Osteoblast (primary cell): ENCODE results near the gene M1AP. TPM values are rescaled to one million over a fixed set of nuclear protein-coding genes. Genes with fewer than 3 reads are reported as not detected.

Experiments
- DNase-seq: peaks from one replicate; pipeline ENCODE4 v3.0.0; 2011; ENCODE audit warnings: low spot score, mixed read lengths; ENCODE audit not compliant: insufficient read length; ENCODE audit errors: missing footprints
- H2AFZ ChIP-seq: 2 replicates; pipeline ENCODE4 v1.6.0; 2011; ENCODE audit warnings: mild to moderate bottlenecking, low read length
- H3K27ac ChIP-seq: 2 replicates; pipeline ENCODE4 v1.5.1; 2011; ENCODE audit warnings: mild to moderate bottlenecking, low read depth, low read length, moderate library complexity
- H3K27me3 ChIP-seq: 2 replicates; pipeline ENCODE4 v1.6.0; 2012; ENCODE audit warnings: mild to moderate bottlenecking, control low read depth, inconsistent platforms, low read length, moderate library complexity; ENCODE audit not compliant: insufficient read depth
- H3K36me3 ChIP-seq: 2 replicates; pipeline ENCODE4 v1.5.1; 2011; ENCODE audit warnings: mild to moderate bottlenecking, low read length, control low read depth, moderate library complexity; ENCODE audit not compliant: insufficient read depth
- H3K4me1 ChIP-seq: 2 replicates; pipeline ENCODE4 v1.5.1; 2011; ENCODE audit warnings: mild to moderate bottlenecking, low read length, control low read depth, moderate library complexity; ENCODE audit not compliant: insufficient read depth
- H3K4me2 ChIP-seq: 2 replicates; pipeline ENCODE4 v1.6.0; 2011; ENCODE audit warnings: mild to moderate bottlenecking, low read length; ENCODE audit not compliant: insufficient read depth
- H3K4me3 ChIP-seq: fragments of 200-600 bp; sonication (generic); 3 replicates; pipeline ENCODE4 v1.5.1; 2012; ENCODE audit warnings: mild to moderate bottlenecking, low read length, inconsistent platforms; ENCODE audit not compliant: insufficient read depth
- H3K79me2 ChIP-seq: 2 replicates; pipeline ENCODE4 v1.6.0; 2012; ENCODE audit warnings: mild to moderate bottlenecking, low read length, control low read depth, inconsistent platforms; ENCODE audit not compliant: insufficient read depth
- H3K9me3 ChIP-seq: 2 replicates; pipeline ENCODE4 v1.5.1; 2011; ENCODE audit warnings: low read depth, low read length, control low read depth
- H4K20me1 ChIP-seq: 2 replicates; pipeline ENCODE4 v1.6.0; 2012; ENCODE audit warnings: mild to moderate bottlenecking, low read length, control low read depth; ENCODE audit not compliant: insufficient read depth
- total RNA-seq: library from RNA; depleted of rRNA; stranded (reverse); fragments of >200 nt; gene quantifications from 2 replicates; pipeline ENCODE4 v1.2.3, GENCODE V29; 2012
- TF ChIP-seq, protein P1 (sequence below): IDR thresholded peaks from 2 replicates; pipeline ENCODE4 v1.5.1; 2011; ENCODE audit warnings: mild to moderate bottlenecking, low read depth, low read length, moderate library complexity; ENCODE audit errors: extremely low read depth

Gene M1AP
- total RNA-seq, 1 donor = under 0.01 TPM

DNA sequence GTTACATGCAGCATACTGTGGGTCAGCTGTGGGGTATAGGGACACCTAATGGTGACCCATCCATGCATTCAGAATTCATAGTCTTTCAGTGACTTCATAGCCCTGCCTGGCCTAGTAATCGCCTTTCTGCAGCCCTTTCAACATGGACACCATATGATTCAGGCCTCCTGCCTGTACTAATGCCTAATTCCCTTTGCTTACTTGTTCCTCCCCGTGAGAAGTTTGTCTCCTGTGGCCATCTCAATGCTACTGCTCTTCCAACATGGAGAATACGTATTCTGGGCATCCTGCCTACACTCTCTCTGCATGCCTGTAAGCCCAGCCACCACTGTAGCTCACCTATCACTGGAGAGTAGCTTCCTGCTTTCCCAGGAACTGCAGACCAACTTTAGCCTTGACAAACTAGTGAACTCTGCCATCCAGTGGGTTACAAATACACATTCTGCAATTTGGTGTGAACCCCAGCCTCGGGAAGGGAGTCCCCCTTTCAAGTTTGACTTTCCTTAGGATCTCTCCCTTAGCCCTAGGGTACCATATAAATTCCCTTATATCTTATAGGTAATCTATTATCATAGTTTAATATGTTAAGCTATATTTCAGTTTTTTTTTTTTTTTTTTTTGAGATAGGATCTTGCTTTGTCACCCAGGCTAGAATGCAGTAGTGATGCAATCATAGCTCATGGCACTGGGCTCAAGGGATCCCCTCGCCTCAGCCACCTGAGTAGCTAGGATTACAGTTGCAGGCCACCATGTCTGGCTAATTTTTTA, 22.3 kb downstream of the M1AP start:
- H3K4me1 ChIP-seq = no peaks in the 10 kb centered on the region
- H3K36me3 ChIP-seq = no peaks in the 10 kb centered on the region
- DNase-seq = no peak
- no peaks in the 10 kb centered on the region for H3K9me3 ChIP-seq
- no peak overlapping the region for H3K4me3 ChIP-seq
- no peaks in the 10 kb centered on the region for H3K79me2 ChIP-seq
- TF ChIP-seq, protein P1, sequence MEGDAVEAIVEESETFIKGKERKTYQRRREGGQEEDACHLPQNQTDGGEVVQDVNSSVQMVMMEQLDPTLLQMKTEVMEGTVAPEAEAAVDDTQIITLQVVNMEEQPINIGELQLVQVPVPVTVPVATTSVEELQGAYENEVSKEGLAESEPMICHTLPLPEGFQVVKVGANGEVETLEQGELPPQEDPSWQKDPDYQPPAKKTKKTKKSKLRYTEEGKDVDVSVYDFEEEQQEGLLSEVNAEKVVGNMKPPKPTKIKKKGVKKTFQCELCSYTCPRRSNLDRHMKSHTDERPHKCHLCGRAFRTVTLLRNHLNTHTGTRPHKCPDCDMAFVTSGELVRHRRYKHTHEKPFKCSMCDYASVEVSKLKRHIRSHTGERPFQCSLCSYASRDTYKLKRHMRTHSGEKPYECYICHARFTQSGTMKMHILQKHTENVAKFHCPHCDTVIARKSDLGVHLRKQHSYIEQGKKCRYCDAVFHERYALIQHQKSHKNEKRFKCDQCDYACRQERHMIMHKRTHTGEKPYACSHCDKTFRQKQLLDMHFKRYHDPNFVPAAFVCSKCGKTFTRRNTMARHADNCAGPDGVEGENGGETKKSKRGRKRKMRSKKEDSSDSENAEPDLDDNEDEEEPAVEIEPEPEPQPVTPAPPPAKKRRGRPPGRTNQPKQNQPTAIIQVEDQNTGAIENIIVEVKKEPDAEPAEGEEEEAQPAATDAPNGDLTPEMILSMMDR = no peak
- H3K4me2 ChIP-seq = no peak overlapping the region
- no peaks in the 10 kb centered on the region for H3K27me3 ChIP-seq
- peak overlapping the region; percentile 76 for H2AFZ ChIP-seq
- H3K27ac ChIP-seq = no peak overlapping the region
- H4K20me1 ChIP-seq = no peaks in the 10 kb centered on the region

DNA sequence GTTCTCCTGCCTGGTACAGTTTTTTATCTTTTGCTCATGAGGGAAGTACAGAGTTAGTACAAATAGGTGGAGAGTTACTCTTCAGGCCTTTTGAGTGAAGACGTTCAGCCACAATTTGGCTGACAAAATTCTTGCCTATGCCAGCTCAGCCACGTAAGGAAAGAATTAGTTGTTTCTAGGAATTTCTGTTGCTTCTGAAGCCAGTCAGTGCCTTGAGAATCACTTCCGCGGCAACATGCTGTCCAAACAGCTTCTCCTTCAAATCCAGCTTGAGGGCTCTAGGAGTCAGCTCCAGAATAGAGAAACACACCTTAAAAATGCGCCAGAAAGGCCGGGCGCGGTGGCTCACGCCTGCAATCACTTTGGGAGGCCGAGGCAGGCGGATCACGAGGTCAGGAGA, 27.5 kb downstream of the M1AP start:
- Histone ChIP-seq H3K27me3 (peaks cover 15% of the 10 kb centered on the region), H3K9me3 (no peaks in the 10 kb centered on the region), H3K4me3 (no peak overlapping the region), H3K4me1 (no peaks in the 10 kb centered on the region), H2AFZ (no peak overlapping the region), H4K20me1 (no peaks in the 10 kb centered on the region), H3K79me2 (no peaks in the 10 kb centered on the region), H3K27ac (no peak overlapping the region), H3K4me2 (no peak overlapping the region), H3K36me3 (no peaks in the 10 kb centered on the region)
- TF ChIP-seq, protein P1 = no peak
- no peak for DNase-seq

DNA sequence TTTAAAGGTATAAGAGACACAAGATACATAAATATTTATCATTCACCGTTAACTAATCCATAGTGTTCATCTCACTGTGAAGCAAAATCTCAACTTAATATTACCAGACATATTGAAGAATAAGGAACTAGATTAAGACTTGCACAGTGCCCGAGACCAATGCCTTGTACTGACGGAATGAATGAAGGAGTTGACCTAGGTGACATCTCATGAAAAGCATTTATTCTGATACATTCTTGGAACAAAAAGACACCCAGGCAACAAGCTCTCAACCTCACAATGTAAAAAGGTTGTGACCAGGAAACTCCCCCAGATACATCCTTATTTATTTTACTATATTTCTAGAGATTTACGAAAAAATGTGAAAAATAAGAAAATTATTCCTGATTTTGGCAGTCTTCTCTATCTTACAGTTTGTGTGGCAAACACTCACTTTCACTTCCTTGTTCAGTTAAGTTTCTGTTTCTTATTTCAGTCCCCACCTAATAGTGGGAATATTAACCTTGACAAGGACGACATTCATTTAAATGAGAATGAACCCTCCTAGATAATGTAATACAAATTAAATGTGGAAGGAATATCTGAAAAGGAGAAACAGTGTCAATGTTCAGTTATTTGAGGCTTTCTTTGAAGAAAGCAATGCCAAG, 28.4 kb downstream of the M1AP start:
- TF ChIP-seq, protein P1 = no peak
- Histone ChIP-seq H3K27ac (no peak overlapping the region), H3K79me2 (no peaks in the 10 kb centered on the region), H2AFZ (no peak overlapping the region), H3K4me1 (no peaks in the 10 kb centered on the region), H3K36me3 (no peaks in the 10 kb centered on the region), H3K4me2 (no peak overlapping the region), H4K20me1 (no peaks in the 10 kb centered on the region), H3K9me3 (no peaks in the 10 kb centered on the region), H3K27me3 (peaks cover 23% of the 10 kb centered on the region), H3K4me3 (no peak overlapping the region)
- DNase-seq = no peak

DNA sequence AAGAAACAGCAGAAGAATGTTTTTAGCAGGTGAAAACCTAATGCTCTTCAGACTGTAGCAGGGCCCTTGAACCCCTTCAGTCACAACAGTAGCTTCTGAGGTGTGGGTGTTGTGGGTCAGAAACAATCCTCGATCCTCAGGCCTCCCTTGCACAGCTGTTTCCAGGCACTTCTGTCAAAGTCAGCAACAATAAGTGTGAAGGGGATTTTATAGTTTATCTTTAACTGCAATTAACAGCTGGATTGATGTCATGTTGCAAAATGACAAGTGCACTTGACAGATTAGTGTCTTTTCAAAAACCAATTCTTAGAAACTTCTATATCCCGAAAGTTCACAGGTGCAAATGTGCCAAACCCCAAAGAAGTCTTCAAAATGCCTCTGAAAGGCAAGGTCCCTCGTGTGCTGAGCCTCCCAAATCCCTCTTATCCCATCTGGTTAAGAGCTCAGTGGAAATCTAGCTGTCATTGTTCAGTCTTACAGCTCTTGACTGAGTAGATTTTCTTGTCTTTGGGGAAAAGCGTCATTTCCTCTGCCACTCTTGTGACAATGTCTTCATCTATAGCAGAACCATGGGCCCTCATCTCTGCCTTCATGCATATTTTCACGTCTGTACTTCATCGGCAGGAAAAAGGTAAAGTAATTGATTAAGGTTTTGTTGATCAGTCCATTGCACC, 29.6 kb downstream of the M1AP start:
- Histone ChIP-seq H3K27ac (no peak overlapping the region), H3K79me2 (no peaks in the 10 kb centered on the region), H3K36me3 (no peaks in the 10 kb centered on the region), H3K4me1 (no peaks in the 10 kb centered on the region), H3K4me2 (no peak overlapping the region), H3K4me3 (no peak overlapping the region), H4K20me1 (no peaks in the 10 kb centered on the region), H2AFZ (no peak overlapping the region), H3K27me3 (peaks cover 35% of the 10 kb centered on the region), H3K9me3 (no peaks in the 10 kb centered on the region)
- DNase-seq = no peak
- TF ChIP-seq, protein P1 = no peak
